ENCODE data around the gene TRABD2B.

The TRABD2B gene

DNA sequence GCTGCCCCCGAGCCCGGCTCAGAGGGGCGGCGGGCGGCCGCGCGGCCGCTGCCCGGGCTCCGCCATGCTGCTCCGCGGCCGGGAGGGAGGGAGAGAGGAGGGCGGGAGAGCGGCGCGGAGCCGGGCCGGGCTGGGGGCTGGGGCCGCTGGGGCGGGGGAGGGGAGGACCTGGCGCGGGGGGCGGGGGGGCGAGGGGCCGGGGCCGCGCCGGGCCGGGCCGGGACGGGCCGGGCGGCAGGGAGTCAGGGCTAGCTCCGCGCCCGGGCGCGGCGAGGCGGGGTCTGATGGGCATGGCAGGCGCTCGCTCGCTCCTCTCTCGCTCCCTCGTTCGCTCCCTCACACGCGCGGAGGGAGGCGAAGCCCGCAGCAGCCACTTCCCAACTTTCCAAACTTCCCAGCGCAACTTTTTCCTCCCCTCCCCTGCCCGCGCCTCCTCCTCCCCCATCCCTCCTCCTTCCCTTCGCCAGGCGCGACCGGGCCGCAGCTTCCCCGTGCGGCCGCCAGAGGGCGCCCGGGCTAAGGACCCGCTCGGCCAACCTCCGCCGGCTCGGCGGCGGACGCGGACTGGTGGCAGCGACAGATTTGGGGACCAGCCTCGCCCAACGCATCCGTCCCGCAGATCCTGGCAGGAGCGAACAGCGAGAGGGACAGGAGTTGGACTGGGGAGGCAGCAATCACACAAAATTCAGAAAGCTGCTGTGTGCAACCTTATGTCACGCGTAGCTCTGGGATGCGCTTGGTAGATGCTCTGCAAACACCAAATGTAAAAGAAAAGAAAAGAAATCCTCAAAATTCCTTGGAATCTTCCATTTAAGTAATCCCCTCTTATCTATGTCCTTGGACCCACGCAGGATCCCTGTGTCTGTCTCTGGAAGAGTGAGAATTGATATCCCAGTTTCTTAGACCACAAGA is at the start of gene TRABD2B:
TRABD2B (minus strand) TSS at position 97 of the 912 bp plus-strand sequence.
- DNase-seq (ENCODE audit: low read depth in 2 of 2), result peak; percentile 44 to 55

DNA sequence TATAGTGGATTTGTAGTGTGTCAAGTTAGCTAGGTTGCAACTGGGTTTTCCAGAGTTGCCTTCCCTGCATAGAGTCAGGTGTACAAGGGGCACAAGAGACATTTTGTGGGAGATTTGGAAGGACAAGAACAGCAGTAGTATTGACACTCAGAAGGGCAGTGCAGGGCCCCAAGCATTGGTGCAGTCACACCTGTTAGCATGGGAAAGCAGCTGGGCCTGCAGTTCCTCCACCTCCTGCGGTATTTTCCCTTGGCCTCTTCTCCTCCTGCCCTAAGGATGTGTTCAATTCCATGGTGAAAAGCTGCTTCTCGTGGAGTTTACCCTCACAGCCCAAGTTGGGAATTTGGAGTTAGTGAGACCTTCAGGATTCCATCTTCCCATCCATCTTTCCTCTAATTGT is 47.1 kb upstream of the TRABD2B start:
- no peak for DNase-seq (ENCODE audit: low read depth in 2 of 2)

DNA sequence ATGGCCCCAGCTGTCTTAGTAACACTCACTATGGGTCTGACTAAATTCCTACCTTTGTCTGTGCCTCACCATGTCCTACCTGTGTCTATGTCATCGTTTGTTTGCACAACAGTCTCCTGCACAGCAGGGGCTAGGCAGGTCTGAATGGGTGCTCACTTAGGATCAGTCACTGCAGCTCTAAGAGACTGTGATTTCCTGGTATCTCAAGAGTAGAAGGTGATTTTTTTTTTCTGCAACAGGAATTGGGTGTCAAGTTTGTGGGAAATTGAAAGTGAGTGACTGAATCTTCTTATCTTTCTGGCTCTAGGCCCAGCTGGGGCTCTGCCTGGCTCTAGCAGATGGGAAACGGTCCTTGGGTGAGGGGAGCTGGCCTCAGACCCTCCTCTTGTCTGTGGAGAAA is 46.4 kb upstream of the TRABD2B start:
- no peak for DNase-seq (ENCODE audit: low read depth in 2 of 2)

DNA sequence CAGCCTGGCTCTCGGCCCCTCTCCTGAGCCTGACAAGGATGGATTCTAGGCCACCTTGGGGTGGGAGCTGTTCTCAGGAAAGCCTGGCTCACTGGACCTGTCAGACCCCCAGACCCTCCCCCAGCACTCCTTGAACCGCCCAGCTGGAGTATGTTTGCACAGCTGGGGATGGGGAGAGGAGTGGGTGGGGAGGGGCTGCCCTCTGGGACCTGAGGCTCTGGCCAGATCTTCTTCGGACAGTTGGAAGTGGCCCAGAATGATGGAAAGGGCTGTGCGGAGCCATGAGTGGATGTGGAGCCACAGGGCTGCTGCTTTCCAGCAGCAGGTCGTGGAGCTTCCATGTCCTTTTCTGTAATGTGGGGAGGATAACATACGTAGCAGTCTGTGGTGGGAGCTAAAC is 43.0 kb upstream of the TRABD2B start:
- DNase-seq (ENCODE audit: low read depth in 2 of 2), result no peak

DNA sequence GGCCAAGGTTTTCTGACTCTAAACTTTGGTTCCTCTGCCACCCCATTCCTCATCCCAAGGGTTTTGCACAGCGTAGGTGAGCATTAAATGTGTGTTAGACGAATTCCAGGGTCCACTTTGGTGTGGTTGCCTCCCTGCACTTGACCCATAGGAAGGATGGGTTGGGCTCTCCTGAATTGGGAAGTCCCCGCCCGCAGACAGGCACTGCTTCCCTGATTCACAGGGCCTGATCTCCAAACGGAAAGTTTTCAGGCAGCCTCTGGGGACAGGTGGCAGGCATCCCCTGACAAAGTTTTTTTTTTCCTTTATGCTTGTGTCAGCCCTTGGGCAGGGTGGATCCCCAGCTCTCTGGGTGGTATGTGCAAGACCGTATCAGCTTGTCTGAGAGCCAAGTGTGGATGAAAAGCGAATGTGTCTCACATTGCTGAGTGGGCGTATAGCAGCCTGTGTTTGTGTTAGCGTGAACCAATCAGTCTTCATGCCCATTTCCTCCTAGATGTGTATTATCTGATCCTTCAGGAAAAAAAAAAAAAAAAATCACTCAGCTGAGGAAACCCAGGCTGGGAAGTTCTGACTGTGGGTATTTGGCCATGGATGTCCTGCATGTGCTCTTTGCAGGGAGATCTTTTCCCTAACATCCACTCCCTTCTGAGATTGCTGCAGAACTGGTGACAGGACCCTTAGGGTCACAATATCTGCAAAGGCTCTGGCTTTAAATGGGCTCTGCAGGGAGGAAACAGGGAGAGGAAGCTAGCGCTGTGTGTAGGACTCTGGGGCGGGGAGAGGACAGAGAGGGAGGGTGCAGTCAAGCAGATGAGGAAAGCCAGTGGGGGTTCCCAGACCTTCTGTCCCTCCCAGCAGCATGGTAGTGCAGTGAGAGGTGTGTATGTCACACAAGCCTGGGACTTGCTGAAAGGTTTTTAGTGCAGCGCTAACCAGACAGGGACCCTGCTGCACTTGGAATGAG is 42.2 kb upstream of the TRABD2B start:
- DNase-seq (ENCODE audit: low read depth in 2 of 2), result no peak

DNA sequence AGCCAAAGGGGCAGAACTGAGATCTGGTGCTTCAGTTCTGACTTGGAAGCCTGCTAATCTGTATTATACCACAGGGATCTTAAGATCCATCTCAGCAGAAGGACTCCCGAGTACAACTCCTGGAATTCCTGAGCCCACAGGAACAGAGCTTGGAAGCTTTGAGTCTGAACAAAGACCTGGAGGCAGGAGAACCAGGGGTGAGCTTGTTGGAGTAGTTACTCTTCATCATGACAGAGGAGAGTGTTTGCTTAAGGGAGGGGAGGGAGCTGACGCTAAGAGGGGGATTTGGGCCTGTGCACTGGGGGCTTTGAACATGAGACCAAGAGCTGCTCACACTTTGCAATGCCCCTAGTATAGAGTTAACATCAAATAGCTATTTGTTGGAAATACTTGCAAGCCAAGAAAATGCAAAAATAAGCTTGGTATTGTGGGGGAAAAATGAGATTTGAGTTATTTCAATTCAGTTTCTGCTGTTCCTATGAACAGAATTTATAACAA is 41.1 kb upstream of the TRABD2B start:
- DNase-seq (ENCODE audit: low read depth in 2 of 2), result no peak

DNA sequence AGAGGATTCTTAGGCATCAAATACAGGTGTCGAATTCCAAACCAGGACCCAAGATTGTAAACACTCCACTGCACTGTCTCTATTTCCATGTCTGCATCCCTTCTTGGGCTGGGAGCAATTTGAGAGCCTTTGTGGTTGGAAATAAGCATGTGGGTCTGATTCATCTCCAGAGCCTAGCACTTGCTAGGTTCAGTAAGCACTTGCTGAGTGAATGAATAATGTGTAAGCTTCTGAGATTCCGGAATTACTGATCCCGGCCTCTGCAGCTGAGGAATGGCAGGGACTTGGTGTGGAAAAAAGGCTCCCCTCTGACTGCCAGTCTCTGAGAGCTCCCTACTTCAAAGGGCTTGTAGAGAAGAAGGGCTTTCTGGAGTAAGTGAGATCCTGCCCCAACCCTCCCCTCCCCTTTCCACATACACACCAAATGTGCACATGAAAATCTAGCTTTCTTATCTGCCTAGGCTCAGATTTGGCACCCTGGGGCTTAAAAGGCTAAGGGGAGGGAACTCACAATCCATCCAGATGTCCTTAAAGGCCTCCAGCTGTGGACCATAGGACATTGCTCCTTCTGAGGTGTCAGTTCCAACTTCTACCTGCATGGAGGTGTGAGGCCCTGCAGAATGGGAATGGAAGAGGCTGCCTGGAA is 39.6 kb upstream of the TRABD2B start:
- no peak for DNase-seq (ENCODE audit: low read depth in 2 of 2)

DNA sequence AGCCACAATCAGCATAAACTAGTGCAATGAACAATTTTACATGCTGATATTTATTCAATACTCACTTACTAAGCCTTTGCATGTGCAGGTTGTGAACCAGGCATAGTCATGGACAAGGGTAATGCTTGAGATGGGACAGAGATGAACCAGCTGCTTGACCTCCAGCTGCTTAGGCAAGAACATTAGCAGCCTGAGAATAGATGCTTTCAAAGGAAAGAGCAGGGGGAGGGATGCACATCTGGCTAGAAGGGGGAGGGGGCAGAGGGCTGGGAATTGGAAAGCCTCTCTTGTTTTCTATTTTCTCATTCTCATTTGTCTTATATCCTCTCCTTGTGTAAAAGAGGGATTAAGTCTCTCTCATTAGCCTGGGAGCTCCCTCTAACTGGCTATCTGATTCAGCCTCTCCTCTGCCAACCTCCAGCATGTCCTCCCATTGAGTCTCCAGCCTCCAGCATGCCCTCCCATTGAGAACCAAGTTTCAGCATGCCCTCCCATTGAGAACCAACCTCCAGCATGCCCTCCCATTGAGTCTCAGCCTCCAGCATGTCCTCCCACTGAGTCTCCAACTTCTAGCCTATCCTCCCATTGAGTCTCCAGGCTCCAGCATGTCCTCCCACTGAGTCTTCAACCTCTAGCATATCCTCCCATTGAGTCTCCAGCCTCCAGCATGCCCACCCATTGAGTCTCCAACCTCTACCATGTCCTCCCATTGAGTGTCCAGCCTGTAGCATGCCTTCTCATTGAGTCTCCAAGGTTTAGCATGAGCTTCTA is 38.4 kb upstream of the TRABD2B start:
- DNase-seq (ENCODE audit: low read depth in 2 of 2), result no peak

DNA sequence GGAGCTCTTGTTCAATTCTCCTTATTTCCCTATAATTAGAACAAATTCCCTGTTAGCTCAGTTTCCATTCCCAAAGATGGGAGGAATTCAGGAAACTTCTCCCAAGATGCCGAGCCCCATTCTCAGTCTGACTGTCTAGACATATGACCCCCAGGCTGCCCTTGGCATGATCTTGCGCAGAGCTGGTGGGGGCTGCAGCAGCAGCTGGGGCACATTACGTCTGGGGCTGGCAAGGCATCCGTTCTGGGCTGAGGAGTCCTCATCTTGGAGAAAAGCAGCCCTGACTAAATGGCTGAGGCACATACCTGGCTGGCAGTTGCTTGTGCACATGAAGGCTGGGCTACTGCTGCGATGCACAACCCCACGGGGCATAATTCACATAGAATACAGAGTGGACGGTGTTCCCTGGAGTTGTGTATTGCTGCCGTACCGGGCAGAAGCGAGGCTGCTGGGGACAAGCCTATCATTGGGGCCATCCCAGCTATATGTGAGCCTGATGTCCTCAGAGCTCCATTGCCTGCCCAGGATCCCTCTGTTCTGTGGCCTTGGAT is 36.4 kb upstream of the TRABD2B start:
- no peak for DNase-seq (ENCODE audit: low read depth in 2 of 2)

DNA sequence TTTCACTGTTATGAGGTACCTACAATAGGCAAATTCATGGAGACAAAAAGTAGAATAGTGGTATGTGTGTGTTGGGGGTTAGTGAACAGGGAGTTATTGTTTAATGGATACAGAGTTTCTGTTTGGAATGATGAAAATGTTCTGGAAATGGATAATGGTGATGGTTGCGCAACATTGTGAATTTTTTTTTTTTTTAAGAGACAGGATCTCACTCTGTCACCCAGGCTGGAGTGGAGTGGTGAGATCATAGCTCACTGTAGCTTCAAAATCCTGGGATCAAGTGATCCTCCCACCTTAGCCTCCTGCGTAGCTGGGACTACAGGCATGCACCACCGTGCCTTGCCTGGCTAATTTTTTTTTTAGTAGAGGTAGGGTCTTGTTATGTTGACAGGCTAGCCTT is 34.5 kb upstream of the TRABD2B start:
- no peak for DNase-seq (ENCODE audit: low read depth in 2 of 2)

DNA sequence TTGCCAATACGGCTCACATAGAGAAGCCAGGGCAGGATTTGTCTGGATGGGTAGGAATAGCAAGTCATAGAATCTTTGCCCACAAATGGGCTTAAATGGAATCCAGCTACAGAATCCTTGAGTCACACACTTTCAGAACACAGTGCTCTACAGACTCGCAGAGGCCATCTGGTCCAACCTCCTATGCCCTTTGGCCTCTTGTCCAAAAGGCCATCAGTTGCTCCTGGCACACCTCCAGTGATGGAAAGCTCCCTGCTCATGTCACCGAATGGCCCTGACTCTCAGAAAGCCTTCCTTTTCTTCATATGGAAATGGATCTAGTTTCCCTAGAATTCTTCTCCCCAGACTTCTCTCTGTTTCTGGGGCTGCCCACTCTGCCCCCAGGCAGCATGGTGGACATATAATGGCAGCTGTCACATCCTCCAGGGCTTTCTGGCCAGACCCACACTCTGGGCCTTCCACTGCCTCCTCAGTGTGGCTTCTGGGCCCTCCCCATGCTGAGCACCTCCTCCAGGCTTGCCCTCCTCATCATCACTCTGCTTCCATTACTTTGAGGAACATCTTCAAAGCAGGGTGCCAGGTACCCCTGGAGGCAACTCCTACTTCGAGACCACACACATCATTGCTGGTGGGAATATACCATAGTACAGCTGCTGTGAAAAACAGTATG is 33.6 kb upstream of the TRABD2B start:
- DNase-seq (ENCODE audit: low read depth in 2 of 2), result no peak

DNA sequence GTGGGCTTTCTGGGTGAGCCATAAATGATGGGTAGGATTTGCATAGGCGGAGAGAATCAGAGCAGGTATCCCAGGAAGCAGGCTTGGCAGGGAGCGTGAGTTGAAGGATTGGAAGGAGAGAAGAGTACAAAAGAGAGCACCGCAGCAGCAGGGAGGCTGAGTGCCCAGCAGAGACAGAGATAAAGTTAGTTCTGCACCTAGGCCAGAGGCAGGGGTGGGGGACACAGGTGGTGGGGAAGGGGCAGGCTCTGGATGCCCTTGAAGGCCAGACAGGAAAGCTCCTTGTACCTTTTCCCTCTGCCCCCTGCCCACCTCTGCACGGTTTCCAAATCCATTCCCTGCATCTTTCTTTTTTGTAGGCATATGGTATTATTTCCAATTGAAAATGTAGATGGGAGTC is 33.0 kb upstream of the TRABD2B start:
- DNase-seq (ENCODE audit: low read depth in 2 of 2), result no peak

DNA sequence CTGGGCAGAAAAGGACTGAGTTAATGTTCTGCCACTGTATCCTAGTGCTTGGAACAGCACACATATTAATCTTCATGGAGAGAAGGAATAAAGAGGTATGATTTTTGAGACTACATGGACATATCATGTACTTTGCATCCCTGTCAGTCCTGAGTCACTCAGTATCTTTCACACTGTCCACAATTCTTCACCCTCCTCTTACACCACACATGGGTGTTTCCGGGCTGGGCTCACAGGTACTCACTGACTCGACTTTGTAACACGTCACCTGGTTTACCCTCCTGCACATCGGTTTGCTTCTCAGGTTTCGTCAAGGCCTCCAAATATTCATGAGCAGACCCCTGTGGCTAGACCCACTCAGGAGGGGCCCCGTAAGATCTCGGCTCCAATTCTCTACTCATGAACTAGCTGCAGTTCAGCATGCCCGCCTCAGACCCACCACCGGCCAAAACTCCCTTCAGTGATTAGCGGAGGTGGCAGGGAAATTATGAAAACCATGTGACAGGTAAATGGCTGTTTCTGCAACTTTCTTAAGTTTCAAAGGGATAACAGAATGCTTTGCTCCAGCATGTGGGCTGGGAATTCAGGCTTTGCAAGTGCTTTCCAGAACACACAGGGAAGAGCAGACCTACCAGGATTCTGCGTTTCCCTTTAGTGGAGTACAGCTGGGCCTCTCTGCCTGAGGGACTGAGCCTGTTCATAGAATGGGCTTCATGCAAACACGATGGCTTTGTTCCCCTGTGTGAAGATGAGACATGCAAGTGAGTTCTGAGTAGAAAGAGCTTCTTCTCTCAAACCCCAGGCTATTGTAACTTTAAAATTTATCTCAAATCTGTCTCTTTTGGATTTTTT is 31.3 kb upstream of the TRABD2B start:
- DNase-seq (ENCODE audit: low read depth in 2 of 2), result no peak

DNA sequence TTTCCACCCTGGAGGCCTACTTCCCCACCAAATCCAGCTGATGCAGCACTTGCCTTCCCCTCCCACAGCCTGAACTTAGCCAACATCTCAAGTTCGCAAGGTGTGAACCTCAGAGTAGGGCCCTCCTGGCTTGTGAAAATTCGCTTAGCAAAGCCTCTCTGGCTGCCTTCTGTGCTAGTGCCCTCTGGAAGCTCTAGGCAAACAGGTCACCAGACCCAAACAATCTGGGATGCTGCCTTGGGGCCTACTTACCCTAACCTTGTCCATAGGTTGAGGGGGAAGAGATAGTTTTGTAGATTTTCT is 30.3 kb upstream of the TRABD2B start:
- no peak for DNase-seq (ENCODE audit: low read depth in 2 of 2)

DNA sequence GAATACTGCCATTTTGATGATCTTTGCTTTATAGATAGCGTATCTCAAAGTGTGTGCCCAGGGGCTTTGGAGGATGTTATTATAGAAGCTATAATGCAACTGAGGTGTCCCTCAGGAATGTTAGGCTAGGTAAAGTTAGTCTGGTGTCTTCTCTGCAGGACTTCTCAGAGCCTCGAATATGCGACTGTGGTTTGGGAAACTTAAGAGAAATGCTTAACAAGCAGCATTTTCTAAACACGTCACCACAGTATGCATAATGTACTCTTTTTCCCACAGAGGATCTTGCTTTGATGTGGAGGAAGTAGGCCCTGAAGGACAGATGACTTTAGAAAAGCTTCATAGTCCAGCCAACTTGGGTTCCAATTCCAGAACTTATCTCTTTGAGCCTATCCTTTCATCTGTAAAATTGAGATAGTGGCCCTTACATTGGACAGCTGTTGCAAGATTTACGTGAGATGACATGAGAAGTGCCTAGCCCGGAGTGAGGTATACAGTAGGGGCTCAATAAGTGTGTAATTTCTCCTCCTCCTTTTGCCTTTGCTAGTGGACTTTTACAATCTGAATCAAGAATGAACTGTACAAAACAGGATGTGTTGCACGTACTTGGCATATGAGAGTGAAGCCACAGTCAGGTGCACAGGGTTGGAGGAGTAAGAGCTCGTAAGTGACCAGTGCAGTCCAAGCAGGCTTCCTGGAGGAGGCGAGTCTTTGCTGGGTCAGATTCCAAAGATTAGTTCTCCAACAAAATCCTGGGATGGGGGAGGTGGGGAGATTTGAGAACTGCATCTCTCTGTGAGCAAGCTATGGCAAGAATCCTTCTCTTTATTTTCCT is 29.7 kb upstream of the TRABD2B start:
- DNase-seq (ENCODE audit: low read depth in 2 of 2), result no peak

DNA sequence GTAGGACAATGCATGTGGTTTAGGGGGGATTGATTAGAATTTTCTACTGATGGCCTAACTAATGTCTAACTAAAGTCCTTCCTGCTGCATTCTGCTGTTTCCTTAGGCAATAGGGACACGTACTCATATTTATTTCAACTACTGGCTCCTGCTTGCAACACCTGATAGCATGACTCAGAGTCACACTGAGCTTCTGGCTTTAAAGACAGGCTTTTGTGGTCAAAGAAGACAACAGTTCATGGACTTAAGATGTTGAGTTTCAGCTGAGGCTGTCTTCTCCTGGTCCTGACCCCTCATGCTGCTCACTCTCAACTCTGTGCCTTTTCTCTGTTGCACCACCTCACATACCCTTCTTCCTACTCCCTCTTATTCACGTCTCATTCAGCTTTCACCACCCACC is 29.1 kb upstream of the TRABD2B start:
- no peak for DNase-seq (ENCODE audit: low read depth in 2 of 2)

DNA sequence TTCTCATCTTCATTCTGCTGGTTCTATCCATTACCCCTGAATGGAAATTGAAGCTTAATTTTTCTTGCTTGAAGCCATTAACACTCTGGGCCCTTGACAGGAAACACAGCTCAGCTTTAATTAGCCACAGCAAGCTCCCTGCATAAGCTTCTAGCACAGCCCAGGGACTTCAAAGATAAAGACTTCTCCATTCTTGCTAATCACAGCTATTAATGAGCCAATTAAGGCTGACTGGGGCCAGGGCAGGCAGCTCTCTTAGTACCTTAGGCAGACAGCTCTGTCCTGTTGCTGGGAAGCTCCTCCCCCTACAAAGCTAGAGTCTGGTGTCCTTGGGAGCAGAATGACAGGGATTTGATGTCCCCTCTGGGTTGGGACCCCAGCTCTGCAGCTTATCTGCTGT is 27.9 kb upstream of the TRABD2B start:
- DNase-seq (ENCODE audit: low read depth in 2 of 2), result no peak

DNA sequence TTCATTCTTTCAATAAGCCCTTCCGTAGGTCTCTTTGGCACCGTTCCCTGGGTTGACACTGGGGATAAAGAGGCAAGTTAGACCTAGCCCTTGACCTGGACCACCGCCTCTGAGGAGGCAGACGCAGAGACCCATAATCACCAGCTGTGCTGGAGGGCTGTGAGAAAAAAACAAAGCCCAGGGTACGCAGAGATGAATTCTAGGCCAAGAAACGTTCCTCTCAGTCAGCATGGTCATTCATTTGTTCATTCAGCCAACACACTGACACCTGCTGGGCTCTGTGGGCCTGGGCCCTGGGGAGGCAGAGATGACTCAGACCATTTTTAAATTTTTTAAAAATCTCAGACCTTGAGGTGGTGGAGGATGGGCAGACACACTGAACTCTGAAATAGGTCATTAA is 26.3 kb upstream of the TRABD2B start:
- no peak for DNase-seq (ENCODE audit: low read depth in 2 of 2)

DNA sequence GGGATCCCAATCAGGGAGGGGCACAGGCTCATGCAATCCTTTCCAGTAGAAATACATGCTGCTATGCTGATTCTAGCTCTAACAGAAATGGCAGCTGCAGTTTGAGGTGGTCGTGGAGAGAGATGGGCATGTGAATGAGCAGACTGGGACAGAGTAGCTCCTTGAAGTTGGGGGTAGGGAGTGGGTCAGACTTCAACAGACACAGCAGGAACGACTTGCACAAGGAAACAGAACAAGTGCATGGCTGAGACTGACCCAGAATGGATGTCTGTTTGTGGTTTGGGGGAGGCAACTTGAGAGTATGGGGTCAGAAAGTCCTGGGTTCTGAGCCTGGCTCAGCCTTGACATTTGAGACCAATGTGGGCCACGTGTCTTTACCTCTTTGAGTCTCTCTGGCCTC is 25.1 kb upstream of the TRABD2B start:
- no peak for DNase-seq (ENCODE audit: low read depth in 2 of 2)

Measured in stimulated activated CD4-positive, alpha-beta T cell treated with anti-CD3 and anti-CD28 coated beads, Interleukin-4, amount 100 ng/mL, for 48 hours (primary cell).